PC-9 (cell line): ENCODE results near the gene LRMDA.

ENCODE experiments used
- EZH2 ChIP-seq: fragments of 200-600 bp; sonication (generic); IDR thresholded peaks from 2 replicates; pipeline ENCODE4 v1.8.0; 2017; ENCODE audit warnings: antibody characterized with exemption, low read depth
- TF ChIP-seq, protein P1 (sequence below): fragments of 200-600 bp; sonication (generic); conservative IDR thresholded peaks from 2 replicates; pipeline ENCODE4 v1.6.1; 2017; ENCODE audit warnings: mixed run types, antibody characterized with exemption, mild to moderate bottlenecking, moderate library complexity

DNA sequence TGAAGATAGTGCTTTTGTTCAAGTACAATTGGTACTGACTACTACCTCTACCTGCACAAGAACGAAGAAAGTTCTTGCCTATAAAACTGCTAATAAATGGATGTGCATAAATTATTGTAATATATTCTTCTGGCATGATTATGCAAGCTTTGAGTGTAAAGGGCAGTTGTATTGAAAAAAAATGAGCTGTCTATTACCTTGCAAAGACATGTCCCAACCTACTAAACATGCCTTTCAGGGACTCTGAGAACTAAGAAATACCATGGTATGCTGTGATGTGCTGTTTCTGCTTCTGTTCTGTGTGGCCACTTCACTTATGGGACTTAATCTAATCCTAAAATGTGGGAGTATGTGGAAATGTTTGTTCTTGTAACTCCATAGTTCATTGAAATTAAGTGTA, 1083.4 kb downstream of the LRMDA start:
- TF ChIP-seq, protein P1, sequence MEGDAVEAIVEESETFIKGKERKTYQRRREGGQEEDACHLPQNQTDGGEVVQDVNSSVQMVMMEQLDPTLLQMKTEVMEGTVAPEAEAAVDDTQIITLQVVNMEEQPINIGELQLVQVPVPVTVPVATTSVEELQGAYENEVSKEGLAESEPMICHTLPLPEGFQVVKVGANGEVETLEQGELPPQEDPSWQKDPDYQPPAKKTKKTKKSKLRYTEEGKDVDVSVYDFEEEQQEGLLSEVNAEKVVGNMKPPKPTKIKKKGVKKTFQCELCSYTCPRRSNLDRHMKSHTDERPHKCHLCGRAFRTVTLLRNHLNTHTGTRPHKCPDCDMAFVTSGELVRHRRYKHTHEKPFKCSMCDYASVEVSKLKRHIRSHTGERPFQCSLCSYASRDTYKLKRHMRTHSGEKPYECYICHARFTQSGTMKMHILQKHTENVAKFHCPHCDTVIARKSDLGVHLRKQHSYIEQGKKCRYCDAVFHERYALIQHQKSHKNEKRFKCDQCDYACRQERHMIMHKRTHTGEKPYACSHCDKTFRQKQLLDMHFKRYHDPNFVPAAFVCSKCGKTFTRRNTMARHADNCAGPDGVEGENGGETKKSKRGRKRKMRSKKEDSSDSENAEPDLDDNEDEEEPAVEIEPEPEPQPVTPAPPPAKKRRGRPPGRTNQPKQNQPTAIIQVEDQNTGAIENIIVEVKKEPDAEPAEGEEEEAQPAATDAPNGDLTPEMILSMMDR: no peak
- TF ChIP-seq EZH2: no peak
